ENCODE data around the gene YBEY.
"Not testable (repeated sequence)": the region's sequence is repeated elsewhere in the genome, so short reads cannot be mapped to it uniquely, and the experiment has no call there.

YBEY gene

DNA sequence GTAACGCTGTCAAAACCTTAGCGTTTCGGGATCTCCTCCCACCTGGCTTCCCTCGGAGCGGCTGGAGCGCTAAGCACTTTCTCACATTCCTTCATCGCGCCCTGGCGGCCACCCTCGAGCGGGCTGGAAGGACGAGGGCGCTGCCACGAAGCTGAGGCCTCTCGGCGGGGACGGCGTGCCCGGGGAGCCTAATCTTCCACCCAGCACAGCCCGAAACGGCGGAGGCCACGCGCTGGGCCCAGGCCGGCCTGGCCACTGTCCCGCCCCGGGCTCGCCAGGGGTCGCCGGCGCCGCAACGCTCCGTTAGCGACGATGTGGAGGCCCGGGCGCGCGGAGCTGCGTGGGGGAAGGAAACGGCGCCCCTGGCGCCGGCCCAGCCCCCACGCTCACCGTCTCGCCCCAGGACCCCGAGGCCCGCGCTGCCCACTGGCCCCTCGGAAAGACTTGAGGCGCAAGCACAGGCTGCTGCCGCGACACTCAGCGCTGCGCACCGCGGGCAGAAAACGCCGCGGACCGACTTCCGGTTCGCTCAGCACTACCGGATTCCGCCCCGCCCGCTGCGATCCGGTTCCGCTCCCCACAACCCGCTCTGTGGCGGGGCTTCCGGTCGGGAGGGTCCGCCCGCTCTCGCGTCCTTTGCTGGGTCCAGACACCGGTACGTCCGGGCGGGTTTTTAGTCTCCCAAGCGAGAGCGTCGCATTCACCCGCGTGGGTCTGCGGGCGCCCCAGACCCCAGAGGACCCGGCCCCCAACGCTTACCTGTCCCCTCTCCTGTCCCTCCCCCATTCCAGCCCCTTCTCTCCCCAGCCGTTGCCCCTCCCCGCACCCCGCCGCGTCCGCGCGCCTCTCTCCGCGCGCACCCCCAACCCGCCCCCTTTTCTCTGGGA lies at the start of gene YBEY:
Gene YBEY, plus strand, starts transcription at position 582 of the 887 bp plus-strand sequence. CDS start 572 bp downstream, outside the sequence.
- peak; percentile 66 to 74 for DNase-seq (ENCODE audit: low read depth in 2 of 2)

GRCh38 chr21:46237474-46237873 lies 48.7 kb upstream of the YBEY start:
- DNase-seq (ENCODE audit: low read depth in 2 of 2): no peak

DNA sequence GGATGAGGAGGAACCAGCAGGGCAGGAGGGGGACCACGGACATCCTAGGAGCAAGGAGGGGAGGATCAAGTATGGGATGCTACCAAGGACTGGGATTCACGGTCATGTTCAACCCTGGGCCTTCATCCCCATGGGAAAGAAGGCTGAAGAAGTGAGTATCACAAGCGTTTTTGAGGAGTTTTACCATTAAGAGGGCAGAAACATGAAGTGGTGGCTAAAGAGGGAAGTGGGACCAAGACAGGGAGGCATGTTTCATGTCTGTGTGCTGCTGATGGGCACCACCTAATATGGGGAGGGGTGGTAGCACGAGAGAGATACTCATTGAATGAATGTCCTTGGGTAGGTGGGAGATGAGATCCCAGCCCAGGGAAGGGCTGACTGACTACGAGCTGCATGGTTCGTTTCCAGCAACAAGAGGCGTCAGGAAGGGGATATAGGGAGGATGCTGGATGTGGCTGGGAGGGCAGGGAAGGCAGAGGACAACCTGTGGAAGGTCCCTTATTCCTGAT lies 46.3 kb upstream of the YBEY start:
- no peak for DNase-seq (ENCODE audit: low read depth in 2 of 2)

DNA sequence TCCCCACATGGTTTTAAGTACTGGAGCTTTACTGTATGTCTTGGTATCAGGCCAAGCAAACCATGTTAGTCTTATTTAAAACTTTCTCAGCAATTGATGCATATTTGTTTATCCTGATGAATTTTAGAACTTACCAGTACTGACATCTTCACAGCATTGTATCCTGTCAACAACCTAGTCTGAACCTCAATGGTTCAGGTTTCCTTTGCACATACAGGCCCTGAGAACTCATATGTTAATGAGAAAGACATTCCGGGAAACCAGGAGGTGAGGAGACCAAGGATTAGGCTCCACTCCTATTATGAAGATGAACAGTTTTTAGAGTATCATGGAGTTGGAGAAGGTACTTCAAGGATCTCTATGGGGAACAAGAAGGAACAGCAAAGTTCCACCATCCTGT lies 44.6 kb upstream of the YBEY start:
- not testable (repeated sequence) for DNase-seq (ENCODE audit: low read depth in 2 of 2)

DNA sequence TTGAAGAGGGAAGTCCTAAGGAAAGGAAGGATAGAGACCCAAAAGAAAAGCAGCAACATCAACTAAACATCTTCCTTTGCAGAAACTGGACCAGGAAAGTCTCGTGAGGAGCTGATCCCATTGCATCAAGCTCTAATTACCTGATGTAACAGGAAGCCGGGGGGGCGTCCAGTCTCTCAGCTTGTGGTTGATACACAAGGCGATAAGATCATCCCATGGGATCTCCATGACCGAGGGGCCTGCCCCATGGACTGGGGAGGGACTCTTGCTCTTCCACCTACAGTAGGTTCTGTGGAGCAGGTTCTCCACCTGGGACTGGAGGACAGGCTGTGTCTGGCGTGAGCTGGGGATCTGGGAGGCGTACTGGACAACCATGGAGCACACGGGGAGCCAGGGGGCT lies 42.8 kb upstream of the YBEY start:
- DNase-seq (ENCODE audit: low read depth in 2 of 2): no peak

GRCh38 chr21:46243960-46244361 lies 42.2 kb upstream of the YBEY start:
- DNase-seq (ENCODE audit: low read depth in 2 of 2): no peak

GRCh38 chr21:46244602-46245001 lies 41.5 kb upstream of the YBEY start:
- DNase-seq (ENCODE audit: low read depth in 2 of 2): no peak

GRCh38 chr21:46245213-46245915 lies 40.8 kb upstream of the YBEY start:
- DNase-seq (ENCODE audit: low read depth in 2 of 2): no peak

DNA sequence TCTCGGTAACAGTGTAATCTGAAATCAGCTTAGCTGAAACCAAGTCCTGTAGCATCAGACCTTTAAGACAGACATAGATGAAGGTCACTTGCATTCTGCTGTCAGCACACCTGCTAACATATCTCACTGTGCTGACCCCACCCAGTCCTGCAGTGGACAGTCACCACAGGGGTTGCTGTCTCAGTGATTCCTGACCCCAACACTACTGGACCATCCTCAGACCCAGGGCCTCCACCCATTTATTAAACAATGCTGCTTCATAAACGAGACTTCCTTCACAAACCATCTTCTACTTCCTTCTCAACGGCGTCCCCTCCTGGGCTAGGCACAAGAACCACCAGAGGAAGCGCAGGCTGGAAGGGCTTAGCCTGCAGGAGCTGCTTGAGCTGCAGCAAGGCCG lies 39.8 kb upstream of the YBEY start:
- no peak for DNase-seq (ENCODE audit: low read depth in 2 of 2)

- DNase-seq (ENCODE audit: low read depth in 2 of 2): no peak
These were observed 38.3 kb upstream of the YBEY start for GRCh38 chr21:46247699-46248421.

DNA sequence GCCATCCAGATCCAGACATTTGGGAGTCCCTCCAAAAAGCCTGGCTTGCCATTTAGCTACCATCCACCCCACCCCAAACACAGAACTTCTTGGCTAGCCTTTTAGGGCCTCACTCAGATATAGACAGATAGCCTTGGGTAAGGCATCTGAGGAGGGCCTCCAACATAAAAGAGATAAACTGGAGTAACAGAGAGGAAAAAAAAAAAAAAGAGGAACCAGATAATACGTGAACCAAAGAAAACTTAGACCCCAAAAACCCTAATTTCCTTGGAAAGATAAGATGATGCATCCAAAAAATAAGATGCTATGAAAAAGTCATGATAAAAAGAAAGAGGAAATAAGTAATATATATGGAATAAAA lies 37.7 kb upstream of the YBEY start:
- no peak for DNase-seq (ENCODE audit: low read depth in 2 of 2)

DNA sequence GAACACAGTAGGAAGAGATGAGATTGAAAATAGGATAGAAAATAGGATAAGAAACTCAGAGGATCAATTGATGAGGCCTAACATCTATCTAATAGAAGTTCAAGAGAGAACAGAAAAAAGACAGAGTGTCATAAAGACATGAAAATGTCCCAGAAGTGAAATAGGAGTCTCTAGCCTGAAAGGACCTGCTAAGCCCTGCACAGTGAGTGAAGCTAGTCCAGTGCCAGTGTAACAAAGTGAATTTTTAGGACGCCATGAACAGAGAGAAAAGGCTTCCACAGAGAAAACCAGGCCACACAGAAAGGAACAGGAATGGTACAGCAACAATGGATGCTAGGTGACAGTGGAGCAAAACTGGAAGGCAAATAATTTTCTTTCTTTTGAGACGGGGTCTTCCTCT lies 37.3 kb upstream of the YBEY start:
- no peak for DNase-seq (ENCODE audit: low read depth in 2 of 2)

GRCh38 chr21:46250146-46250725 lies 35.9 kb upstream of the YBEY start:
- no peak for DNase-seq (ENCODE audit: low read depth in 2 of 2)

- no peak for DNase-seq (ENCODE audit: low read depth in 2 of 2)
These were observed 33.3 kb upstream of the YBEY start for GRCh38 chr21:46252840-46253239.

DNA sequence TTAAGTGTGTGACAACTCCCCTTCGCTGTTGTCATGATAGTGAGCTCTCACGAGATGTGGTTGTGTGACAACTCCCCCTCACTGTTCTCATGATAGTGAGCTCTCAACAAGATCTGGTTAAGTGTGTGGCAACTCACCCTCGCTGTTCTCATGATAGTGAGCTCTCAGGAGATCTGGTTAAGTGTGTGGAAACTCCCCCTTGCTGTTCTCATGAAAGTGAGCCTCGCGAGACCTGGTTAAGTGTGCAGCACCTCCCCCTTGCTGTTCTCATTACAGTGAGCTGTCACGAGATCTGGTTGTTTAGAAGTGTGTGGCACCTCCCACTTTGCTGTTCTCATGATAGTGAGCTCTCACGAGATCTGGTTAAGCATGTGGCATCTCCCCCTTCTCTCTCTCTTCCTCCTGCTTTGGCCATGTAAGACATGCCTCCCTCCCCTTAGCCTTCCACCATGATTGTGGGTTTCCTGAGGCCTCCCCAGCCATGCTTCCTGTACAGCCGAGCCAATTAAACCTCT lies 32.5 kb upstream of the YBEY start:
- no peak for DNase-seq (ENCODE audit: low read depth in 2 of 2)

DNA sequence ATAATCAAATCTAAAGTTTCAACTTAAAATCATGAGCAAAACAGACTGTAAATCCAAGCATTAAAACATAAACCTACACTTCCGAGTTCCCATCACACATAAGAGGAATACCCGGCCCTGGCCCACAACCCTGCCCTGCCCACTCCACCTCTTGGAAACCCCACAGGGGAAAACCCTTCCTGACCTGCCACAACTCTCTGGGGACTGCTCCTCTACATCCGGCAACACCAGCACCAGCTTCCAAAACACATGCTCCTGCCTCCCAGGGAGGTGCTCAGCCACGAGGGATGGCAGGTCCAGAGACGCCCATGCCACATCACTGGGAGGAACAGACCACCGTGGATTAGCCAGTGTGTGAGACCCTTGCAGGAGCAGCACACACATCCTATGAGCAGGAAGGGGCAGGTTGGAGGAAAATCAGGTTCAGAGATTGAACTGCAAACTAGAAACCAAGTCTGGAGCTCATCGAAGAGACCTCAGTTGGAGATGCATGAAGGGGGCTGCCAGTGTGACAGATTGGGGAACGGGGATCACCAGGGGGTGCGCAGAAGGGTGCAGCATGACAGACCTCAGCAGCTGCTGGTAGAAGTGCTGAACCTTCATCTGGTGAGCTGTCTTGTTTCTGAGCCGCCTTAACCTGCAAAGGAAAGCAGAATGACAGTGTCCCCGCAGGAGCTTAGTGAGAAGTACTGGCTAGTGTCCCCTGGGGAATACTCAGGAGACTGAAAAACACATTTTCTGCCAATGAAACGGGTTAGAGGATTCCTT lies 31.8 kb upstream of the YBEY start:
- DNase-seq (ENCODE audit: low read depth in 2 of 2): no peak

DNA sequence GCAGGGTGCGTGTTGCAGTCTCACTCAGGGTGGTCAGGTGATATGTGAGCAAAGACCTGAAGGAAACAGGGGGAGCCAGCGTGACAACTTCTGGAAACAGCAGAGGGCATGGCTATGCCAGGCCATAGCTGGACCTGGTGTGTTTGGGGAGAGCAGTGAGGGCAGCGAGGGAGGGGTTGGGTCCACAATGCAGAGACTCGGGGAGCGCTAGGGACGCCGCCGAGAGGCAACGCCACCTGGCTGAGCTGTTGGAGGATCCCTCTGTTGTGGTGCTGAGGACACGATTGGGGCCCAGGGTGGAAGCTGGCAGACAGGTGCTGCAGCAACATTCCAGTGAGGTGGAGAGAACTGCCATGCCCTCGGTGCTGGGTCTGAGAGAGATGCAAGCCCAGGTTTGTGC lies 31.0 kb upstream of the YBEY start:
- no peak for DNase-seq (ENCODE audit: low read depth in 2 of 2)

- no peak for DNase-seq (ENCODE audit: low read depth in 2 of 2)
These were observed 30.3 kb upstream of the YBEY start for GRCh38 chr21:46255758-46256337.

GRCh38 chr21:46256501-46256994 lies 29.6 kb upstream of the YBEY start:
- DNase-seq (ENCODE audit: low read depth in 2 of 2): no peak

GRCh38 chr21:46264046-46264689 lies 22.0 kb upstream of the YBEY start:
- DNase-seq (ENCODE audit: low read depth in 2 of 2): no peak

All from stimulated activated CD8-positive, alpha-beta memory T cell treated with anti-CD3 and anti-CD28 coated beads, Interleukin-15, amount 100 ng/mL, for 4 hours (primary cell).